UCSD-AML1 (cell line): ENCODE results near the gene C1orf198.
A peak's percentile ranks its signal among the peaks of the same experiment; 100 is the strongest.

Experiments used
- DNase-seq: peaks from one replicate; lab custom pipeline; 2025; ENCODE audit not compliant: unreplicated experiment; lab: John Stamatoyannopoulos, UW

C1orf198 gene

GRCh38 chr1:230894032-230894431, 25.7 kb upstream of the C1orf198 start:
- no peak for DNase-seq

- no peak for DNase-seq
These were observed 23.7 kb upstream of the C1orf198 start for GRCh38 chr1:230892018-230892491.

- DNase-seq: no peak
These were observed 23.1 kb upstream of the C1orf198 start for GRCh38 chr1:230891413-230891812.

GRCh38 chr1:230884646-230885045, 16.3 kb upstream of the C1orf198 start:
- DNase-seq: no peak

- no peak for DNase-seq
These were observed 15.6 kb upstream of the C1orf198 start for GRCh38 chr1:230883967-230884366.

- DNase-seq: no peak
These were observed 11.5 kb upstream of the C1orf198 start for GRCh38 chr1:230879778-230880177.

GRCh38 chr1:230878591-230878990, 10.3 kb upstream of the C1orf198 start:
- DNase-seq: no peak

- DNase-seq: no peak
These were observed 9.7 kb upstream of the C1orf198 start for GRCh38 chr1:230877924-230878590.

- no peak for DNase-seq
These were observed 9.0 kb upstream of the C1orf198 start for GRCh38 chr1:230877146-230877923.

- no peak for DNase-seq
These were observed 8.3 kb upstream of the C1orf198 start for GRCh38 chr1:230876660-230877059.

GRCh38 chr1:230875370-230875769, 7.0 kb upstream of the C1orf198 start:
- DNase-seq: no peak

GRCh38 chr1:230870916-230871315, 2.6 kb upstream of the C1orf198 start:
- no peak for DNase-seq

- no peak for DNase-seq
These were observed 1.2 kb upstream of the C1orf198 start for GRCh38 chr1:230869500-230869899.

- peak; percentile 48 for DNase-seq
These were observed 540 bp upstream of the C1orf198 start for GRCh38 chr1:230868736-230869385.

GRCh38 chr1:230867101-230867902, 1.0 kb downstream of the C1orf198 start:
- DNase-seq: no peak

GRCh38 chr1:230866171-230867070, 1.9 kb downstream of the C1orf198 start:
- no peak for DNase-seq

- DNase-seq: no peak
These were observed 3.1 kb downstream of the C1orf198 start for GRCh38 chr1:230865062-230865817.

- no peak for DNase-seq
These were observed 3.9 kb downstream of the C1orf198 start for GRCh38 chr1:230864441-230864840.

GRCh38 chr1:230863449-230863848, 4.9 kb downstream of the C1orf198 start:
- DNase-seq: no peak
